AG04449 (cell line): Measurements from ENCODE around the gene ITGAD.

ENCODE experiments used
- CTCF ChIA-PET: fragments of 350-600 bp; formaldehyde crosslinking; extraction: SDS; loops from one replicate; lab custom pipeline; 2021; ENCODE audit warnings: antibody characterized with exemption; lab: Yijun Ruan, JAX
- POLR2A ChIA-PET: fragments of 400-600, 350-600 bp; formaldehyde crosslinking; extraction: SDS; loops from one replicate; lab custom pipeline; 2020; ENCODE audit warnings: antibody characterized with exemption, inconsistent platforms; lab: Yijun Ruan, JAX
- DNase-seq: peaks from one replicate; pipeline ENCODE4 v3.0.0-alpha.2; 2010; ENCODE audit warnings: low read depth, low spot score
- H3K4me3 ChIP-seq: 2 replicates; pipeline ENCODE4 v1.5.1; 2011; ENCODE audit warnings: low read depth, mild to moderate bottlenecking, control low read depth, low read length
- TF ChIP-seq, protein P1 (sequence below): IDR thresholded peaks from one replicate; pipeline ENCODE4 v1.5.1; 2011; ENCODE audit warnings: mild to moderate bottlenecking, moderate library complexity, low read length, control low read depth, inconsistent platforms; ENCODE audit not compliant: insufficient read depth; ENCODE audit errors: missing control alignments

ITGAD gene

DNA sequence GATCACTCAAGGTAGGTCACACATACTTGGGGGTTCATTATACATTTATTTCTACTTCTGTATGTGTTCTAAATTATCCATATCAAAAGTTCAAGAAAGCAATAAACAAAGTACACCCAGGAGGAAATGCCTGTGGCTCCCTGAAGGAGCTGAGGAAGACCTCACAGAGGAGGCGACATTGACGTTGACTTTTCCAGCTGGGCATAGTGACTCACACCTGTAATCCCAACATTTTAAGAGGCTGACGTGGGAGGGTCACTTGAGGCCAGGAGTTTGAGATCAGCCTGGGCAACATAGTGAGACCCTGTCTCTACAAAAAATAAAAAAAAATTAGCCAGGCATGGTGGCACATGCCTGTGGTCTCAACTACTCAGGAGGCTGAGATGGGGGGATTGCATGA lies 16.3 kb downstream of the ITGAD start:
- no peak overlapping the region for H3K4me3 ChIP-seq
- TF ChIP-seq, protein P1, sequence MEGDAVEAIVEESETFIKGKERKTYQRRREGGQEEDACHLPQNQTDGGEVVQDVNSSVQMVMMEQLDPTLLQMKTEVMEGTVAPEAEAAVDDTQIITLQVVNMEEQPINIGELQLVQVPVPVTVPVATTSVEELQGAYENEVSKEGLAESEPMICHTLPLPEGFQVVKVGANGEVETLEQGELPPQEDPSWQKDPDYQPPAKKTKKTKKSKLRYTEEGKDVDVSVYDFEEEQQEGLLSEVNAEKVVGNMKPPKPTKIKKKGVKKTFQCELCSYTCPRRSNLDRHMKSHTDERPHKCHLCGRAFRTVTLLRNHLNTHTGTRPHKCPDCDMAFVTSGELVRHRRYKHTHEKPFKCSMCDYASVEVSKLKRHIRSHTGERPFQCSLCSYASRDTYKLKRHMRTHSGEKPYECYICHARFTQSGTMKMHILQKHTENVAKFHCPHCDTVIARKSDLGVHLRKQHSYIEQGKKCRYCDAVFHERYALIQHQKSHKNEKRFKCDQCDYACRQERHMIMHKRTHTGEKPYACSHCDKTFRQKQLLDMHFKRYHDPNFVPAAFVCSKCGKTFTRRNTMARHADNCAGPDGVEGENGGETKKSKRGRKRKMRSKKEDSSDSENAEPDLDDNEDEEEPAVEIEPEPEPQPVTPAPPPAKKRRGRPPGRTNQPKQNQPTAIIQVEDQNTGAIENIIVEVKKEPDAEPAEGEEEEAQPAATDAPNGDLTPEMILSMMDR: no peak
- POLR2A ChIA-PET: no interaction called here
- CTCF ChIA-PET: no interaction called here
- no peak for DNase-seq

GRCh38 chr16:31410082-31410481 lies 16.9 kb downstream of the ITGAD start:
- no peak for DNase-seq
- CTCF ChIA-PET: no interaction called here
- no peak overlapping the region for H3K4me3 ChIP-seq
- POLR2A ChIA-PET: no interaction called here
- TF ChIP-seq, protein P1: no peak

- DNase-seq: no peak
- CTCF ChIA-PET: no interaction called here
- no peak overlapping the region for H3K4me3 ChIP-seq
- TF ChIP-seq, protein P1: no peak
- POLR2A ChIA-PET: no interaction called here
Measured at GRCh38 chr16:31411024-31411844, 18.1 kb downstream of the ITGAD start.

DNA sequence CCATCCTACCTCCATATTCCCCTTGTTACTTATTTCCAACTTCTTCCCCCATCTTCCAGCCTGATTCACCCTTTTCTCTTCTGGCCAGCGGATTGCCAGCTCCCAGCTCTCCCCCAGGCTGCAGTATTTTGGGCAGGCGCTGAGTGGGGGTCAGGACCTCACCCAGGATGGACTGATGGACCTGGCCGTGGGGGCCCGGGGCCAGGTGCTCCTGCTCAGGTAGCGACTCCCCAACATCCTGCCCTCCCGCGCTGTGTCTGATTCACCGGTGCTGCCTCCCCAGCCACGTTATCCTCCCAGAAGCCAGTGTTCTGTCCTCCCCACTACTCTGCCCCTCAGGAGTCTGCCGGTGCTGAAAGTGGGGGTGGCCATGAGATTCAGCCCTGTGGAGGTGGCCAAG lies 19.6 kb downstream of the ITGAD start:
- ChIA-PET POLR2A (no interaction called here), CTCF (no interaction called here)
- TF ChIP-seq, protein P1: no peak
- no peak overlapping the region for H3K4me3 ChIP-seq
- no peak for DNase-seq

- POLR2A ChIA-PET: no interaction called here
- TF ChIP-seq, protein P1: no peak
- no peak for DNase-seq
- no peak overlapping the region for H3K4me3 ChIP-seq
- CTCF ChIA-PET: no interaction called here
Measured at GRCh38 chr16:31413381-31413780, 20.2 kb downstream of the ITGAD start.

GRCh38 chr16:31413943-31414342 lies 20.8 kb downstream of the ITGAD start:
- CTCF ChIA-PET: no interaction called here
- no peak for DNase-seq
- POLR2A ChIA-PET: no interaction called here
- TF ChIP-seq, protein P1: no peak
- H3K4me3 ChIP-seq: no peak overlapping the region
